ENCODE measurements around the gene GNMT. TPM values are rescaled to one million over a fixed set of nuclear protein-coding genes. Genes with fewer than 3 reads are reported as not detected.

Gene GNMT
- total and polyA plus RNA-seq, 9 of the 15 experiments (the other 6 are each of a cell fraction or from before 2014, with no cell fraction given), result 0.11 to 0.29 (median 0.15) TPM; not detected in 6

GRCh38 chr6:42978839-42979522 is 18.4 kb downstream of the GNMT start, which contains the start of gene PEX6 (continued):
- peak; percentile 23; the same call in 1 of the 2 replicates for TF ChIP-seq DMBX1 (CRISPR knock-in tag; IDR thresholded peaks at IDR 0.05; ENCODE audit: borderline replicate concordance)
- TF ChIP-seq ZNF232 (CRISPR knock-in tag; IDR thresholded peaks at IDR 0.05), result no peak
- peak; percentile 84 for TF ChIP-seq GABPB1 (CRISPR knock-in tag; IDR thresholded peaks at IDR 0.05)
- no peak for TF ChIP-seq SRSF9 (IDR thresholded peaks at IDR 0.05; ENCODE audit: borderline replicate concordance, low read depth, low read length)
- TF ChIP-seq CEBPB (tag; IDR thresholded peaks at IDR 0.05), result 0 out of 2 replicates have a peak, but pooled peaks have one; percentile 9
- TF ChIP-seq CBX3 (IDR thresholded peaks at IDR 0.05; ENCODE audit: borderline replicate concordance in 1 of 2, low read length in 2 of 2), result peak in 1 of 2 experiments; percentile 53; a peak in 2 of 3 replicates
- peak in 1 of 3 experiments; percentile 3; a peak in 1 of 6 replicates for TF ChIP-seq CTCF (IDR thresholded peaks at IDR 0.05 in 2 of 3, conservative IDR thresholded peaks at IDR 0.05 in 1 of 3; ENCODE audit: insufficient read depth in 2 of 3, low read depth in 1 of 3, low read length in 3 of 3)
- peak; percentile 93 for TF ChIP-seq ELF1 (tag; IDR thresholded peaks at IDR 0.05)
- TF ChIP-seq ARID2 (IDR thresholded peaks at IDR 0.05), result no peak
- TF ChIP-seq MTA3 (IDR thresholded peaks at IDR 0.05; ENCODE audit: borderline replicate concordance), result peak; percentile 49; the same call in 1 of the 2 replicates
- peak; percentile 89 for TF ChIP-seq C11orf30 (IDR thresholded peaks at IDR 0.05; ENCODE audit: low read depth)
- TF ChIP-seq GATAD2B (IDR thresholded peaks at IDR 0.05; ENCODE audit: borderline replicate concordance), result no peak
- TF ChIP-seq, protein P1, sequence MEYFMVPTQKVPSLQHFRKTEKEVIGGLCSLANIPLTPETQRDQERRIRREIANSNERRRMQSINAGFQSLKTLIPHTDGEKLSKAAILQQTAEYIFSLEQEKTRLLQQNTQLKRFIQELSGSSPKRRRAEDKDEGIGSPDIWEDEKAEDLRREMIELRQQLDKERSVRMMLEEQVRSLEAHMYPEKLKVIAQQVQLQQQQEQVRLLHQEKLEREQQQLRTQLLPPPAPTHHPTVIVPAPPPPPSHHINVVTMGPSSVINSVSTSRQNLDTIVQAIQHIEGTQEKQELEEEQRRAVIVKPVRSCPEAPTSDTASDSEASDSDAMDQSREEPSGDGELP (CRISPR knock-in tag; IDR thresholded peaks at IDR 0.05; ENCODE audit: borderline replicate concordance), result 0 out of 2 replicates have a peak, but pooled peaks have one; percentile 51
- TF ChIP-seq HCFC1 (IDR thresholded peaks at IDR 0.05; ENCODE audit: low read depth, low read length), result peak; percentile 60
- no peak for TF ChIP-seq DDX20 (tag; IDR thresholded peaks at IDR 0.05; ENCODE audit: low read depth)
- peak; percentile 72; the same call in 1 of the 2 replicates for TF ChIP-seq NKRF (IDR thresholded peaks at IDR 0.05; ENCODE audit: borderline replicate concordance)
- peak in 1 of 2 experiments; percentile 30; a peak in 1 of 4 replicates for TF ChIP-seq SRF (CRISPR knock-in tag; IDR thresholded peaks at IDR 0.05)
- TF ChIP-seq TARDBP (IDR thresholded peaks at IDR 0.05), result 0 out of 2 replicates have a peak, but pooled peaks have one; percentile 34
- peak; percentile 99 for TF ChIP-seq RBFOX2 (IDR thresholded peaks at IDR 0.05; ENCODE audit: low read depth, low read length)
- TF ChIP-seq RUNX1 (IDR thresholded peaks at IDR 0.05; ENCODE audit: low read depth), result no peak
- TF ChIP-seq RBM39 (optimal IDR thresholded peaks at IDR 0.05; ENCODE audit: low read depth, low read length), result peak; percentile 67
- no peak for TF ChIP-seq MLX (CRISPR knock-in tag; conservative IDR thresholded peaks at IDR 0.05)
- TF ChIP-seq BHLHE40 (IDR thresholded peaks at IDR 0.05; ENCODE audit: low read length), result peak; percentile 64

All from K562 (cell line).